Measurements from ENCODE around the gene KRT16. TPM values are rescaled to one million over a fixed set of nuclear protein-coding genes. Genes with fewer than 3 reads are reported as not detected.

The KRT16 gene
- total RNA-seq, 1 experiment from 2014 or later = 0.61 TPM

GRCh38 chr17:41650794-41651624 lies 38.4 kb upstream of the KRT16 start:
- peak overlapping the region; percentile 61 for H3K27ac ChIP-seq (ENCODE audit: low read depth, low read length)
- ChIA-PET POLR2A (no interaction called here), RAD21 (ENCODE audit: low non-redundant PET in 1 of 2, low total read pairs in 2 of 2, uncharacterized antibody in 2 of 2, unreplicated experiment in 2 of 2) (interaction anchor here (0.7 to 1.5 kb wide), 4 partner anchors 10 to 978 kb away, joined by 3 to 5 read pairs (median 4); no protein-coding TSS in a partner anchor), CTCF (interaction anchor here (7.8 to 11.1 kb wide), 2 partner anchors 13 to 101 kb away, joined by 142 to 217 read pairs; no protein-coding TSS in a partner anchor)
- peaks cover 53 to 94% of the 10 kb centered on the region in 2 experiments for H3K4me1 ChIP-seq (ENCODE audit: control insufficient read depth in 1 of 2, insufficient read depth in 2 of 2, low read length in 2 of 2)
- H3K27me3 ChIP-seq (ENCODE audit: insufficient read depth, low read length) = no peaks in the 10 kb centered on the region
- no peak overlapping the region for H2AFZ ChIP-seq (ENCODE audit: low read depth, low read length, poor library complexity, severe bottlenecking)
- intact Hi-C loops (cut with micrococcal nuclease) = no loop called here
- no peaks in the 10 kb centered on the region for H3K9me3 ChIP-seq (ENCODE audit: control insufficient read depth in 1 of 2, insufficient read depth in 1 of 2, low read depth in 1 of 2, low read length in 2 of 2)
- ATAC-seq = no peak
- no peak overlapping the region for H3K4me3 ChIP-seq (replicated peaks in 1 of 2; ENCODE audit: low read depth in 1 of 2, low read length in 2 of 2)
- H3K36me3 ChIP-seq (ENCODE audit: control insufficient read depth in 1 of 2, insufficient read depth in 2 of 2, low read length in 2 of 2) = no peaks in the 10 kb centered on the region
- H4K20me1 ChIP-seq (ENCODE audit: insufficient read depth) = no peaks in the 10 kb centered on the region
- H3K4me2 ChIP-seq (ENCODE audit: low read length) = peak overlapping the region; percentile 82
- H3K79me2 ChIP-seq (ENCODE audit: insufficient read depth, low read length) = no peaks in the 10 kb centered on the region
- TF ChIP-seq YY1 (IDR thresholded peaks at IDR 0.05; ENCODE audit: extremely low read depth, insufficient replicate concordance, low read depth, low read length) (no peak), EGR1 (IDR thresholded peaks at IDR 0.05; ENCODE audit: low read depth) (no peak), EZH2phosphoT487 (IDR thresholded peaks at IDR 0.05; ENCODE audit: borderline replicate concordance) (no peak), POLR2AphosphoS5 (IDR thresholded peaks at IDR 0.05; ENCODE audit: low read depth, low read length) (no peak), ATF3 (IDR thresholded peaks at IDR 0.05) (no peak), CBX3 (IDR thresholded peaks at IDR 0.05; ENCODE audit: low read depth) (no peak), ZBTB33 (IDR thresholded peaks at IDR 0.05; ENCODE audit: extremely low read depth, insufficient replicate concordance, low read length) (no peak), FOSL1 (IDR thresholded peaks at IDR 0.05; ENCODE audit: low read depth) (no peak), POLR2A (IDR thresholded peaks at IDR 0.05; ENCODE audit: borderline replicate concordance, extremely low read depth, insufficient read depth, insufficient read length) (no peak), EZH2 (IDR thresholded peaks at IDR 0.05) (no peak), JUND (IDR thresholded peaks at IDR 0.05) (no peak), MAX (IDR thresholded peaks at IDR 0.05) (no peak; the same call in 1 of the 2 replicates), ZFX (IDR thresholded peaks at IDR 0.05) (no peak; the same call in 1 of the 2 replicates), TCF7L2 (IDR thresholded peaks at IDR 0.05; ENCODE audit: borderline replicate concordance, extremely low read depth, insufficient read depth, insufficient read length) (no peak), SRF (IDR thresholded peaks at IDR 0.05; ENCODE audit: low read depth) (no peak)
- TF ChIP-seq, protein P1, sequence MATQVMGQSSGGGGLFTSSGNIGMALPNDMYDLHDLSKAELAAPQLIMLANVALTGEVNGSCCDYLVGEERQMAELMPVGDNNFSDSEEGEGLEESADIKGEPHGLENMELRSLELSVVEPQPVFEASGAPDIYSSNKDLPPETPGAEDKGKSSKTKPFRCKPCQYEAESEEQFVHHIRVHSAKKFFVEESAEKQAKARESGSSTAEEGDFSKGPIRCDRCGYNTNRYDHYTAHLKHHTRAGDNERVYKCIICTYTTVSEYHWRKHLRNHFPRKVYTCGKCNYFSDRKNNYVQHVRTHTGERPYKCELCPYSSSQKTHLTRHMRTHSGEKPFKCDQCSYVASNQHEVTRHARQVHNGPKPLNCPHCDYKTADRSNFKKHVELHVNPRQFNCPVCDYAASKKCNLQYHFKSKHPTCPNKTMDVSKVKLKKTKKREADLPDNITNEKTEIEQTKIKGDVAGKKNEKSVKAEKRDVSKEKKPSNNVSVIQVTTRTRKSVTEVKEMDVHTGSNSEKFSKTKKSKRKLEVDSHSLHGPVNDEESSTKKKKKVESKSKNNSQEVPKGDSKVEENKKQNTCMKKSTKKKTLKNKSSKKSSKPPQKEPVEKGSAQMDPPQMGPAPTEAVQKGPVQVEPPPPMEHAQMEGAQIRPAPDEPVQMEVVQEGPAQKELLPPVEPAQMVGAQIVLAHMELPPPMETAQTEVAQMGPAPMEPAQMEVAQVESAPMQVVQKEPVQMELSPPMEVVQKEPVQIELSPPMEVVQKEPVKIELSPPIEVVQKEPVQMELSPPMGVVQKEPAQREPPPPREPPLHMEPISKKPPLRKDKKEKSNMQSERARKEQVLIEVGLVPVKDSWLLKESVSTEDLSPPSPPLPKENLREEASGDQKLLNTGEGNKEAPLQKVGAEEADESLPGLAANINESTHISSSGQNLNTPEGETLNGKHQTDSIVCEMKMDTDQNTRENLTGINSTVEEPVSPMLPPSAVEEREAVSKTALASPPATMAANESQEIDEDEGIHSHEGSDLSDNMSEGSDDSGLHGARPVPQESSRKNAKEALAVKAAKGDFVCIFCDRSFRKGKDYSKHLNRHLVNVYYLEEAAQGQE (IDR thresholded peaks at IDR 0.05; ENCODE audit: low read depth) = no peak
- no TSS peak for BruUV-seq (replicated peaks)
- peak overlapping the region; percentile 67 for H3K9ac ChIP-seq (ENCODE audit: low read length)
- H3K9me2 ChIP-seq (ENCODE audit: insufficient read depth) = no peaks in the 10 kb centered on the region
- no peak for DNase-seq (ENCODE audit: low read depth, low spot score)
